Measurements from ENCODE around the gene FUS.

The FUS gene

GRCh38 chr16:31186176-31186575, 6.2 kb downstream of the FUS start:
- no peak for DNase-seq
- no peaks in the 10 kb centered on the region for H3K9me3 ChIP-seq (ENCODE audit: control insufficient read depth, low read length)
- peaks cover 30% of the 10 kb centered on the region for H3K4me1 ChIP-seq (ENCODE audit: control insufficient read depth, insufficient read depth, low read length, poor library complexity, severe bottlenecking)
- H3K4me3 ChIP-seq (ENCODE audit: insufficient read depth, low read depth, low read length, poor library complexity, severe bottlenecking) = no peak overlapping the region
- H3K36me3 ChIP-seq (ENCODE audit: control insufficient read depth, insufficient read depth, low read length) = peaks cover 89% of the 10 kb centered on the region
- no peaks in the 10 kb centered on the region for H3K27me3 ChIP-seq (replicated peaks; ENCODE audit: control insufficient read depth, insufficient read depth, low read length, poor library complexity, severe bottlenecking)
- no peak overlapping the region for H3K27ac ChIP-seq (ENCODE audit: insufficient read depth, low read length, poor library complexity, severe bottlenecking)

DNA sequence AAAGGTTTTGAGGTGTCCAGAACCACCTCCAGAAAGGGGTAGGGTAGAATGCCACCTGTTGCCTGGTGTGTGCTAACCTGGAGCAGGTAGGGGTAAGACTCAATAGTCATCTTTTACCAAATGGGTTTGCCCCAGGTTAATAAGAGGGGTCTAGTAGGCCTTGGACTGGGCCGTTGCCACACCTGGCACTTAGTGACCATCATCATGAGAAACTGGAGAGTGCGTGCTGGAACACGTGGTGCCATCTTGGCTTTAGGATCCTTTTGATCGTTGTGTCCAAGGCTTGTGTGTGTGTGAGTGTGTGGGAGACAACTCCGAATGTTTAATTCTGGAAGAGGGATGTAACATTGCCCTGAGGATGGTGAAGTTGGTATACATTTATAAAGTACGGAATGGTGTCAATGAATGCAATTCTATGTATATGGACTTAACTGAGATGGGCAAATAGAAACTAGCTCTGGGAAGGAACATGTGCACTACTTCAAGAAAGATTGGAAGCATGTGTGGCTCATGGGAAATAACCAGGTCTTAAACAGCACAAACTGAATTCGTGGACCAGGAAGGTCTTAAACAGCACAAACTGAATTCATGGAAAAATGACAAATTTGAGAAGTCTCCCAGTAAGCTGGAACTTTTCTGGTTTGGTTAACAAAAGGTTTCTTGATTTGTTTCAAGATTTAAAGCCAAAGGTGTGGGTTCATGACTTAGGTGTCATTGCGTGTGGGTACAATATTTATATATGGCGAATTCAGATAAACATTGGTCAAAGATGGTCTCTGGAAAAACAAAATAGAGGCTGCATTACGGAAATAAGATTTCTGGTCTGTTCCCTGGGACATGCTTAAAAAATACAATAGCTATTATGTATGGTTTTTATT, 7.2 kb downstream of the FUS start:
- no peak for DNase-seq
- H3K9me3 ChIP-seq (ENCODE audit: control insufficient read depth, low read length) = no peaks in the 10 kb centered on the region
- peaks cover 98% of the 10 kb centered on the region for H3K36me3 ChIP-seq (ENCODE audit: control insufficient read depth, insufficient read depth, low read length)
- H3K4me1 ChIP-seq (ENCODE audit: control insufficient read depth, insufficient read depth, low read length, poor library complexity, severe bottlenecking) = peaks cover 21% of the 10 kb centered on the region
- no peak overlapping the region for H3K4me3 ChIP-seq (ENCODE audit: insufficient read depth, low read depth, low read length, poor library complexity, severe bottlenecking)
- no peaks in the 10 kb centered on the region for H3K27me3 ChIP-seq (replicated peaks; ENCODE audit: control insufficient read depth, insufficient read depth, low read length, poor library complexity, severe bottlenecking)
- no peak overlapping the region for H3K27ac ChIP-seq (ENCODE audit: insufficient read depth, low read length, poor library complexity, severe bottlenecking)

DNA sequence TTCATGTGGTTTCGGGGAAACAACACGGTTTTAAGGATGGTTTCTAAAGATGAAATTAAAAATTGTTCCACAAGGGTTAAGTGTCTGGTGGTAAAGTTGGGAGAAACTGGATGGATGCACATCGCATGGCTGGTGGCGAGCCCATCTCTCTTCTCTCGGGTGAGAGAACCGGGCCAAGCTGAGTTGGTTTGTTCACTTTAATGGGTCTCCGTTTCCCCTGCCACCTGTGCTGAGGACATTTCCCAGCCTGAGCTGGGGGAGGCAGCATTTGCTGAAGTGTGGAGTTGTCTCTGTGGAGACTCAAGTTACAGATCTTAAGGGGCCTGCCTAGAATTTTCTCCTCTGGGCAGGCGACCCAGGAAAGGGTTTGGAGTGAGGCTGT, 7.9 kb downstream of the FUS start:
- Histone ChIP-seq H3K36me3 (ENCODE audit: control insufficient read depth, insufficient read depth, low read length) (peaks cover 96% of the 10 kb centered on the region), H3K4me3 (ENCODE audit: insufficient read depth, low read depth, low read length, poor library complexity, severe bottlenecking) (no peak overlapping the region), H3K9me3 (ENCODE audit: control insufficient read depth, low read length) (no peaks in the 10 kb centered on the region), H3K27ac (ENCODE audit: insufficient read depth, low read length, poor library complexity, severe bottlenecking) (no peak overlapping the region), H3K4me1 (ENCODE audit: control insufficient read depth, insufficient read depth, low read length, poor library complexity, severe bottlenecking) (peaks cover 15% of the 10 kb centered on the region), H3K27me3 (replicated peaks; ENCODE audit: control insufficient read depth, insufficient read depth, low read length, poor library complexity, severe bottlenecking) (no peaks in the 10 kb centered on the region)
- DNase-seq = no peak

DNA sequence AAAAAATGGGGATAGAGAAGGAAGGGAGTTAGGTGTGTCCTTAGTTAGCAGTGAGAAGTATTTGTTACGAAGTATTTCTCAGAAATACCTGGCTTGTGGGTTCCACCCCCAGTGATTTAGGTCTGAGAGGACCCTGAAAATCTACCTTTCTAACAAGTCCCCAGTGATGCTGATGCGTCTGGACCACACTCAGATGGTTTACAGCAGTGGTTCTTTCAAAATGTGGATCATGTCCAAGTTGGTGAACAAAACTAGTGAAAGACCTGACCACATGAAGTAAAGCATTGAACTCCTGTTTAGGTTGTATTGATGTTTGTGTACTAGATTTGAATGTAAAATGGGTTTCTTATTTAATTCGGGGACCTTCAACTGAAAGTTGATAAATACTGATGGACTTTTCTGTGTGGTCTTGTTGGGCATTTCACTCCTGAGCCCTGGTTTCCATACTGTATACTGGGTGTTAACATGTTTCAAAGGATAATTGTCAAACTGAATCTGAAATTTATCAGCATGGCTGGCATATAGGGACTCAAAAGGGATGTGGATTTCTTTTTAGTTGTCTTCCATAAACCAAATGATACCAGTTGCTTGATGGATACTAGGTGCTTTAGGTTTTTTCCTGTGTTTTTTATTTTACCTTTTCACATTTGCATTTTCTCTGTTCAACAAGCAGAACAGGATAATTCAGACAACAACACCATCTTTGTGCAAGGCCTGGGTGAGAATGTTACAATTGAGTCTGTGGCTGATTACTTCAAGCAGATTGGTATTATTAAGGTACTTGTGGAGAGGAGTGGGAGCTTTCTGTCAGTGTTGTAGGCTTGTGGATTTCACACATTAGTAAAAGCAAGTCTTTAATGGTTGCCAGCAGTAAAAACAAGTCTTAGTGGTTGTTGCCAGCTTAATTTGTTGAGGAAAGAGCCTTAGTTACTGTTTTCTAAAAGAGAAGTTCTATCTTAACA, 8.8 kb downstream of the FUS start:
- DNase-seq = no peak

GRCh38 chr16:31189412-31189778, 9.5 kb downstream of the FUS start:
- no peaks in the 10 kb centered on the region for H3K27me3 ChIP-seq (replicated peaks; ENCODE audit: control insufficient read depth, insufficient read depth, low read length, poor library complexity, severe bottlenecking)
- H3K4me3 ChIP-seq (ENCODE audit: insufficient read depth, low read depth, low read length, poor library complexity, severe bottlenecking) = no peak overlapping the region
- no peak overlapping the region for H3K27ac ChIP-seq (ENCODE audit: insufficient read depth, low read length, poor library complexity, severe bottlenecking)
- DNase-seq = no peak
- H3K4me1 ChIP-seq (ENCODE audit: control insufficient read depth, insufficient read depth, low read length, poor library complexity, severe bottlenecking) = no peaks in the 10 kb centered on the region
- no peaks in the 10 kb centered on the region for H3K9me3 ChIP-seq (ENCODE audit: control insufficient read depth, low read length)
- peaks cover 95% of the 10 kb centered on the region for H3K36me3 ChIP-seq (ENCODE audit: control insufficient read depth, insufficient read depth, low read length)

More for the DNA sequence above, 8.8 kb downstream of the FUS start:
- H3K4me3 ChIP-seq (ENCODE audit: insufficient read depth, low read depth, low read length, poor library complexity, severe bottlenecking) = no peak overlapping the region
- H3K27me3 ChIP-seq (replicated peaks; ENCODE audit: control insufficient read depth, insufficient read depth, low read length, poor library complexity, severe bottlenecking) = no peaks in the 10 kb centered on the region
- peaks cover 96% of the 10 kb centered on the region for H3K36me3 ChIP-seq (ENCODE audit: control insufficient read depth, insufficient read depth, low read length)
- peaks cover 5% of the 10 kb centered on the region for H3K4me1 ChIP-seq (ENCODE audit: control insufficient read depth, insufficient read depth, low read length, poor library complexity, severe bottlenecking)
- H3K27ac ChIP-seq (ENCODE audit: insufficient read depth, low read length, poor library complexity, severe bottlenecking) = no peak overlapping the region
- no peaks in the 10 kb centered on the region for H3K9me3 ChIP-seq (ENCODE audit: control insufficient read depth, low read length)

GRCh38 chr16:31190061-31190460, 10.1 kb downstream of the FUS start:
- Histone ChIP-seq H3K27ac (ENCODE audit: insufficient read depth, low read length, poor library complexity, severe bottlenecking) (no peak overlapping the region), H3K36me3 (ENCODE audit: control insufficient read depth, insufficient read depth, low read length) (peaks cover 96% of the 10 kb centered on the region)

GRCh38 chr16:31190818-31191444, 11.0 kb downstream of the FUS start:
- Histone ChIP-seq H3K4me3 (ENCODE audit: insufficient read depth, low read depth, low read length, poor library complexity, severe bottlenecking) (no peak overlapping the region), H3K36me3 (ENCODE audit: control insufficient read depth, insufficient read depth, low read length) (peaks cover 94% of the 10 kb centered on the region), H3K27me3 (replicated peaks; ENCODE audit: control insufficient read depth, insufficient read depth, low read length, poor library complexity, severe bottlenecking) (no peaks in the 10 kb centered on the region), H3K27ac (ENCODE audit: insufficient read depth, low read length, poor library complexity, severe bottlenecking) (no peak overlapping the region), H3K4me1 (ENCODE audit: control insufficient read depth, insufficient read depth, low read length, poor library complexity, severe bottlenecking) (no peaks in the 10 kb centered on the region), H3K9me3 (ENCODE audit: control insufficient read depth, low read length) (no peaks in the 10 kb centered on the region)
- no peak for DNase-seq

More at GRCh38 chr16:31190061-31190460, 10.1 kb downstream of the FUS start:
- no peak for DNase-seq
- Histone ChIP-seq H3K9me3 (ENCODE audit: control insufficient read depth, low read length) (no peaks in the 10 kb centered on the region), H3K4me3 (ENCODE audit: insufficient read depth, low read depth, low read length, poor library complexity, severe bottlenecking) (no peak overlapping the region), H3K4me1 (ENCODE audit: control insufficient read depth, insufficient read depth, low read length, poor library complexity, severe bottlenecking) (no peaks in the 10 kb centered on the region), H3K27me3 (replicated peaks; ENCODE audit: control insufficient read depth, insufficient read depth, low read length, poor library complexity, severe bottlenecking) (no peaks in the 10 kb centered on the region)

DNA sequence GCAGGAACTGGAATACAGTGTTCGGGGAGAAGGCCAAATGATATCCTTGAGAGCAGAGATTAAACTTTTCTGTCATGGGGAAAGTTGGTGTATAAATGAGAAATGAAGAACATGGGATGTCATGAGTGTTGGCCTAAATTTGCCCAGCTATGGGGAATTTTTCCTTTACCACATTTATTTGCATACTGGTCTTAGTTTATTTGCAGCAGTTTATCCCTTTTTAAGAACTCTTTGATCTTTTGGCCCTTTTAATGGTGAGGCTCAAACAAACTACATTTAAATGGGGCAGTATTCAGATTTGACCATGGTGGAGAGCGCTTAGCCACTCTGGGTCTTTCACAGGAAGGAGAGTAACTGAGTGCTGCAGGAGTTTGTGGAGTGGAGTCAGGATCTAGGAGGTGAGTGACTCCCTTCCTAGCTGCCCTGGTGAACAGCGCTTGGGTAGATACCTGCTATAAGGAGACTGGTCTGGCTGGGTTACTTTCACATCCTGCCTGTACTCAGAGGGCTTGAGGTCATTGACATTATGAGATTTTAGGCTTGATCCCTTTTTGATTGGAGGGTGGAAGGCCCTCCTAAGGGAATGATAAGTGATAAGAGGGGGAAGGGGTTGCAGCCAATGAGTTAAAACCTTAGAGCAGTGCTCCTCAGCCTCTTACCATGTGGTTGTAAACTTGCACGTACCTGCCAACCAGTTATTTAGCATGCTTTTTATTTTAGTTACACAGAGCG, 11.9 kb downstream of the FUS start:
- no peak for DNase-seq
- Histone ChIP-seq H3K36me3 (ENCODE audit: control insufficient read depth, insufficient read depth, low read length) (peaks cover 89% of the 10 kb centered on the region), H3K27me3 (replicated peaks; ENCODE audit: control insufficient read depth, insufficient read depth, low read length, poor library complexity, severe bottlenecking) (no peaks in the 10 kb centered on the region), H3K4me1 (ENCODE audit: control insufficient read depth, insufficient read depth, low read length, poor library complexity, severe bottlenecking) (no peaks in the 10 kb centered on the region), H3K9me3 (ENCODE audit: control insufficient read depth, low read length) (no peaks in the 10 kb centered on the region), H3K4me3 (ENCODE audit: insufficient read depth, low read depth, low read length, poor library complexity, severe bottlenecking) (no peak overlapping the region), H3K27ac (ENCODE audit: insufficient read depth, low read length, poor library complexity, severe bottlenecking) (no peak overlapping the region)

DNA sequence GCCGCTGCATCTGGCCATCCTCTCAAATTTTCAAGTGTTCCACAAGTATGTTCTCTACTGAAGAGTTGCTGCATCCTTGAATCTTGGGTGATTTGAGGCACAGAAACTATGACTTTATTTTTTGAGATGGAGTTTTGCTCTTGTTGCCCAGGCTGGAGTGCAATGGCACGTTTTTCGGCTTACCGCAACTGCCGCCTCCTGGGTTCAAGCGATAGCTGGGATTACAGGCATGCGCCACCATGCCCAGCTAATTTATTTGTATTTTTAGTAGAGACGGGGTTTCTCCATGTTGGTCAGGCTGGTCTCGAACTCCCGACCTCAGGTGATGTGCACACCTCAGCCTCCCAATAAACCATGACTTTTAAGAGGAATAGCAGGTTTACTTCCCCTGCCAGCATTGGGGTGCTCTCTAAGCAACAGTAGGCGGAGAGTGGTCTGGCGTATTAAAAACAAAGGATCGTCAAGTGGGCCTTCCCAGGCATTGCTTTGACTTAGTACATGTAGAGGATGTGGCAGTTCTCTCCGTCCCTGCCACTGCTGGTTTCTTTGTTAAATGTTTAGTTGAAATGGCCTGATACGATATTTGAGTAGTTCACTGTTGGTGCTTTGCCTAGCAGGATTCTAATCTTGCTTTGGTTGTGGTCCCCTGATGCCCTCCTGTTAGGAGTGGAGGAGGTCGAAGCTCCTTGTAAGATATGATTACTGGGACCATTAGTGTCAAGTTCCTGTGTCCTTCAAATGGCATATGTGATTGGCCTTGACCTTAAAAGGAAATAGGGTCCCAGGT, 13.1 kb downstream of the FUS start:
- Histone ChIP-seq H3K4me1 (ENCODE audit: control insufficient read depth, insufficient read depth, low read length, poor library complexity, severe bottlenecking) (no peaks in the 10 kb centered on the region), H3K9me3 (ENCODE audit: control insufficient read depth, low read length) (no peaks in the 10 kb centered on the region), H3K27me3 (replicated peaks; ENCODE audit: control insufficient read depth, insufficient read depth, low read length, poor library complexity, severe bottlenecking) (no peaks in the 10 kb centered on the region), H3K4me3 (ENCODE audit: insufficient read depth, low read depth, low read length, poor library complexity, severe bottlenecking) (no peak overlapping the region), H3K36me3 (ENCODE audit: control insufficient read depth, insufficient read depth, low read length) (peaks cover 77% of the 10 kb centered on the region), H3K27ac (ENCODE audit: insufficient read depth, low read length, poor library complexity, severe bottlenecking) (no peak overlapping the region)
- no peak for DNase-seq

Measured in effector memory CD4-positive, alpha-beta T cell (primary cell).